Small intestine (tissue), 7 donors: ENCODE data around the gene FFAR3. TPM values are rescaled to one million over a fixed set of nuclear protein-coding genes. Genes with fewer than 3 reads are reported as not detected.

ENCODE experiments used
- DNase-seq, 2 donors: peaks; one replicate each; pipeline versions ENCODE4 v3.0.0 to v3.0.0-alpha.2; 2013
- FAIRE-seq: peaks from 2 replicates; lab custom pipeline; 2012; peaks lifted over from hg19 to GRCh38; lab: Jason Lieb, UNC
- H3K27ac ChIP-seq, 3 donors: one replicate each; pipeline ENCODE4 v1.5.1; 2013; ENCODE audit warnings: low read length in 2 of 3, mild to moderate bottlenecking in 2 of 3, control low read depth in 1 of 3, inconsistent platforms in 1 of 3, low read depth in 1 of 3, moderate library complexity in 1 of 3
- H3K27me3 ChIP-seq, 3 donors: one replicate each; pipeline ENCODE4 v1.6.1; 2013; ENCODE audit warnings: low read length in 3 of 3, inconsistent platforms in 1 of 3; ENCODE audit not compliant: control insufficient read depth in 3 of 3, insufficient read depth in 3 of 3
- H3K36me3 ChIP-seq, 3 donors: one replicate each; pipeline ENCODE4 v1.6.1; 2013; ENCODE audit warnings: low read length in 3 of 3, inconsistent platforms in 1 of 3, low read depth in 1 of 3, mild to moderate bottlenecking in 1 of 3, moderate library complexity in 1 of 3; ENCODE audit not compliant: control insufficient read depth in 3 of 3, insufficient read depth in 2 of 3
- H3K4me1 ChIP-seq, 3 donors: one replicate each; pipeline ENCODE4 v1.6.1; 2013; ENCODE audit warnings: low read length in 2 of 3, inconsistent platforms in 1 of 3, low read depth in 1 of 3, mild to moderate bottlenecking in 1 of 3, moderate library complexity in 1 of 3; ENCODE audit not compliant: control insufficient read depth in 3 of 3, insufficient read depth in 2 of 3
- H3K4me3 ChIP-seq, 3 donors: one replicate each; pipeline ENCODE4 v1.5.1; 2013; ENCODE audit warnings: low read length in 3 of 3, control low read depth in 1 of 3, inconsistent platforms in 1 of 3, low read depth in 1 of 3, mild to moderate bottlenecking in 1 of 3, moderate library complexity in 1 of 3
- H3K9me3 ChIP-seq, 2 donors: one replicate each; pipeline ENCODE4 v1.6.1; 2013; ENCODE audit warnings: low read depth in 1 of 2, low read length in 1 of 2; ENCODE audit not compliant: control insufficient read depth in 2 of 2, insufficient read depth in 1 of 2
- WGBS, 3 donors: extraction: QIAGEN DNeasy Blood & Tissue Kit; methylation state at CpG; one replicate each; pipeline ENCODE4 v1.1.7; 2013; 5-methylcytosine and 5-hydroxymethylcytosine counted together
- polyA plus RNA-seq, 4 donors: library from polyadenylated mRNA; stranded (reverse) in 3 of 4; unstranded in 1 of 4; fragments of 200-250 nt in 3 of 4; fragments of 120-200 nt in 1 of 4; gene quantifications; one replicate each; pipeline versions ENCODE4 v1.2.1 to v1.2.3, GENCODE V29; 2013
- donor health status: healthy with polysubstance abuse.
- donor health status: control.
- donor health status: control.
- donor health status: Bipolar disorder and iron deficiency.
- donor health status: healthy.

Gene FFAR3
- polyA plus RNA-seq, 4 donors, result 0.50 to 1.0 TPM; not detected in 2

GRCh38 chr19:35336166-35336955 lies 21.9 kb upstream of the FFAR3 start:
- Histone ChIP-seq H3K4me3 (no peak overlapping the region), H3K27ac (no peak overlapping the region), H3K9me3 (no peaks in the 10 kb centered on the region), H3K27me3 (peaks cover 0 to 3% (median 2%) of the 10 kb centered on the region in 3 donors), H3K4me1 (no peaks in the 10 kb centered on the region), H3K36me3 (no peaks in the 10 kb centered on the region)
- DNase-seq (no peak), FAIRE-seq (no peak)
- WGBS, 3 donors, result 80 to 88% (median 86%) methylated on average over 21 of the region's 21 CpGs

GRCh38 chr19:35337097-35337983 lies 20.9 kb upstream of the FFAR3 start:
- Histone ChIP-seq H3K9me3 (no peaks in the 10 kb centered on the region), H3K36me3 (no peaks in the 10 kb centered on the region), H3K27me3 (no peaks in the 10 kb centered on the region), H3K4me1 (no peaks in the 10 kb centered on the region), H3K4me3 (no peak overlapping the region), H3K27ac (no peak overlapping the region)
- DNase-seq (no peak), FAIRE-seq (no peak)
- 74 to 80% (median 76%) methylated on average over 25 of the region's 25 CpGs for WGBS, 3 donors

- Histone ChIP-seq H3K27me3 (no peaks in the 10 kb centered on the region), H3K4me3 (no peak overlapping the region), H3K4me1 (no peaks in the 10 kb centered on the region), H3K9me3 (no peaks in the 10 kb centered on the region), H3K36me3 (no peaks in the 10 kb centered on the region), H3K27ac (no peak overlapping the region)
- 65 to 80% (median 73%) methylated on average over 13 of the region's 13 CpGs for WGBS, 3 donors
- FAIRE-seq (no peak), DNase-seq (no peak)
These were observed 20.3 kb upstream of the FFAR3 start for GRCh38 chr19:35337984-35338296.

- Histone ChIP-seq H3K4me3 (no peak overlapping the region), H3K27ac (no peak overlapping the region), H3K4me1 (no peaks in the 10 kb centered on the region), H3K36me3 (no peaks in the 10 kb centered on the region), H3K9me3 (no peaks in the 10 kb centered on the region), H3K27me3 (peaks cover 0 to 1% (median 0%) of the 10 kb centered on the region in 3 donors)
- FAIRE-seq, result no peak
- DNase-seq, result no peak
- 82 to 88% (median 87%) methylated on average over 11 of the region's 11 CpGs for WGBS, 3 donors
These were observed 17.8 kb upstream of the FFAR3 start for GRCh38 chr19:35340431-35340830.

GRCh38 chr19:35341006-35341405 lies 17.3 kb upstream of the FFAR3 start:
- H3K9me3 ChIP-seq, result no peaks in the 10 kb centered on the region
- no peak overlapping the region for H3K27ac ChIP-seq
- no peaks in the 10 kb centered on the region for H3K36me3 ChIP-seq
- FAIRE-seq (no peak), DNase-seq (no peak)
- peaks cover 0 to 3% (median 0%) of the 10 kb centered on the region in 3 donors for H3K27me3 ChIP-seq
- no peak overlapping the region for H3K4me3 ChIP-seq
- 75 to 89% (median 82%) methylated on average over 16 of the region's 16 CpGs for WGBS, 3 donors
- H3K4me1 ChIP-seq, result no peaks in the 10 kb centered on the region

GRCh38 chr19:35341565-35342225 lies 16.6 kb upstream of the FFAR3 start:
- Histone ChIP-seq H3K4me1 (no peaks in the 10 kb centered on the region), H3K9me3 (no peaks in the 10 kb centered on the region), H3K36me3 (no peaks in the 10 kb centered on the region), H3K27me3 (peaks cover 0 to 4% (median 3%) of the 10 kb centered on the region in 3 donors), H3K4me3 (no peak overlapping the region), H3K27ac (no peak overlapping the region)
- FAIRE-seq (no peak), DNase-seq (no peak)
- WGBS, 3 donors, result 82 to 87% (median 83%) methylated on average over 13 to 14 of the region's 14 CpGs

- FAIRE-seq, result no peak
- Histone ChIP-seq H3K27ac (no peak overlapping the region), H3K36me3 (no peaks in the 10 kb centered on the region), H3K9me3 (no peaks in the 10 kb centered on the region), H3K27me3 (peaks cover 0 to 4% (median 3%) of the 10 kb centered on the region in 3 donors), H3K4me1 (no peaks in the 10 kb centered on the region), H3K4me3 (no peak overlapping the region)
- DNase-seq, result no peak
- WGBS, 3 donors, result 49 to 59% (median 58%) methylated on average over 5 of the region's 5 CpGs
These were observed 15.8 kb upstream of the FFAR3 start for GRCh38 chr19:35342430-35342829.

GRCh38 chr19:35344511-35345031 lies 13.7 kb upstream of the FFAR3 start:
- no peak for DNase-seq
- Histone ChIP-seq H3K4me1 (no peaks in the 10 kb centered on the region), H3K27ac (no peak overlapping the region), H3K4me3 (no peak overlapping the region), H3K9me3 (no peaks in the 10 kb centered on the region), H3K36me3 (no peaks in the 10 kb centered on the region), H3K27me3 (peaks cover 0 to 8% (median 3%) of the 10 kb centered on the region in 3 donors)
- FAIRE-seq, result no peak
- WGBS, 3 donors, result 59 to 73% (median 72%) methylated on average over 16 to 17 of the region's 17 CpGs
